ENCODE results near the gene TTC3.

DNA sequence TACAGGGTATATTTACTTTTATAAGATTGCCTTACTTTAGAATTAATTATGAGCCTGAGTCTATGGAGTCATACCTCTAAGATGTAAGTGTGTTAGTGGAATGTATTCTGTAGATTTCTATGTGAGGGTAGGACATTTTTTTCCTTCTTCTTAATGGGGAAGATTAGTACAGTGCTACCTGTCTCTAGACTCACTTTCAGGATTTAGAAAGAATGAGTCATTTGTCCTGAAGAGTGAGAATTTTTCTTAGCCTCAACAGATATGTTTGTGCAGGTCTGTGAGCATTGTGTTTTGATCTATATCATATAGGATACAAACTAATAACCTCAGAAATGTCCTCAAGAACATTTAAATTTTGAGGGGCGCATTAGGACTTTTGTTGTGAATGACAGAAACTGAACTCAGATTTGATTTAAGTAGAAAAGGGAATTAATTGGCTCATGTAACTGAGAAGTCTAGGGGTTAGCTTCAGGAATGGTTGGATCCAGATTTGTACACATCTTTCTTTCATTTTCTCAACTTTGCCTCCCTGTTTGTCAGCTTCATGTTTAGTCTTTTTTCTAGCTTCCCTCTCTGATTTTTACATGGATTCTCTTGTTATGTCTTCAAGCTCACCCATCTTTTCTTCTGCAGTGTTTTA is 45.3 kb downstream of the TTC3 start:
- TF ChIP-seq, protein P1, sequence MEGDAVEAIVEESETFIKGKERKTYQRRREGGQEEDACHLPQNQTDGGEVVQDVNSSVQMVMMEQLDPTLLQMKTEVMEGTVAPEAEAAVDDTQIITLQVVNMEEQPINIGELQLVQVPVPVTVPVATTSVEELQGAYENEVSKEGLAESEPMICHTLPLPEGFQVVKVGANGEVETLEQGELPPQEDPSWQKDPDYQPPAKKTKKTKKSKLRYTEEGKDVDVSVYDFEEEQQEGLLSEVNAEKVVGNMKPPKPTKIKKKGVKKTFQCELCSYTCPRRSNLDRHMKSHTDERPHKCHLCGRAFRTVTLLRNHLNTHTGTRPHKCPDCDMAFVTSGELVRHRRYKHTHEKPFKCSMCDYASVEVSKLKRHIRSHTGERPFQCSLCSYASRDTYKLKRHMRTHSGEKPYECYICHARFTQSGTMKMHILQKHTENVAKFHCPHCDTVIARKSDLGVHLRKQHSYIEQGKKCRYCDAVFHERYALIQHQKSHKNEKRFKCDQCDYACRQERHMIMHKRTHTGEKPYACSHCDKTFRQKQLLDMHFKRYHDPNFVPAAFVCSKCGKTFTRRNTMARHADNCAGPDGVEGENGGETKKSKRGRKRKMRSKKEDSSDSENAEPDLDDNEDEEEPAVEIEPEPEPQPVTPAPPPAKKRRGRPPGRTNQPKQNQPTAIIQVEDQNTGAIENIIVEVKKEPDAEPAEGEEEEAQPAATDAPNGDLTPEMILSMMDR (IDR thresholded peaks at IDR 0.05; ENCODE audit: low read length), result no peak
- TF ChIP-seq EZH2 (optimal IDR thresholded peaks at IDR 0.05; ENCODE audit: low read depth, low read length), result no peak
- TF ChIP-seq EZH2phosphoT487 (IDR thresholded peaks at IDR 0.05; ENCODE audit: low read length), result no peak

Measured in MM.1S (cell line).